Natural killer cell (primary cell): ENCODE data around the gene RAD51B. TPM values are rescaled to one million over a fixed set of nuclear protein-coding genes. Genes with fewer than 3 reads are reported as not detected.
A peak's percentile ranks its signal among the peaks of the same experiment; 100 is the strongest.

Experiments used
- ATAC-seq, 3 donors: fragments of 150-1000 bp in 2 of 3; fragments of 200-7000 bp in 1 of 3; cut with Tn5 transposase; 1 replicate in 1 of 3; 2 replicates in 2 of 3; pipeline ENCODE4 v1.10.0; 2021; ENCODE audit warnings: mild to moderate bottlenecking in 2 of 3, moderate library complexity in 2 of 3
- DNase-seq, 2 donors: peaks; one replicate each; pipeline versions ENCODE4 v3.0.0 to v3.0.0-alpha.2; 2013 to 2021; ENCODE audit warnings: mixed read lengths in 1 of 2
- H3K27ac ChIP-seq: one replicate; pipeline ENCODE4 v1.5.1; 2013; ENCODE audit warnings: mild to moderate bottlenecking, low read length
- H3K27me3 ChIP-seq: one replicate; pipeline ENCODE4 v1.6.1; 2013; ENCODE audit warnings: low read length; ENCODE audit not compliant: control insufficient read depth, insufficient read depth
- H3K36me3 ChIP-seq: one replicate; pipeline ENCODE4 v1.6.1; 2013; ENCODE audit warnings: low read length; ENCODE audit not compliant: control insufficient read depth, insufficient read depth
- H3K4me1 ChIP-seq: one replicate; pipeline ENCODE4 v1.6.1; 2013; ENCODE audit warnings: low read length; ENCODE audit not compliant: control insufficient read depth, insufficient read depth
- H3K4me3 ChIP-seq: one replicate; pipeline ENCODE4 v1.5.1; 2013; ENCODE audit warnings: low read length
- H3K9me3 ChIP-seq: one replicate; pipeline ENCODE4 v1.6.1; 2013; ENCODE audit warnings: low read length; ENCODE audit not compliant: control insufficient read depth, insufficient read depth
- H3K27ac Mint-ChIP-seq, 2 donors: one replicate each; pipeline ENCODE4 v1.8.0; 2022; ENCODE audit warnings: mild to moderate bottlenecking in 2 of 2, mixed read lengths in 2 of 2, moderate library complexity in 1 of 2
- H3K27me3 Mint-ChIP-seq, 2 donors: one replicate each; pipeline ENCODE4 v1.8.0; 2022; ENCODE audit warnings: low read depth in 2 of 2, mixed read lengths in 2 of 2
- H3K36me3 Mint-ChIP-seq: one replicate; pipeline ENCODE4 v1.8.0; 2022; ENCODE audit warnings: mixed read lengths
- H3K4me1 Mint-ChIP-seq, 2 donors: one replicate each; pipeline ENCODE4 v1.8.0; 2022; ENCODE audit warnings: mixed read lengths in 2 of 2
- H3K4me3 Mint-ChIP-seq: one replicate; pipeline ENCODE4 v1.8.0; 2022; ENCODE audit warnings: mild to moderate bottlenecking, moderate library complexity, mixed read lengths
- H3K9me3 Mint-ChIP-seq, 2 donors: one replicate each; pipeline ENCODE4 v1.8.0; 2022; ENCODE audit warnings: mixed read lengths in 2 of 2
- CTCF ChIP-seq: fragments of 200-600 bp; IDR thresholded peaks from one replicate; pipeline ENCODE4 v1.8.0; 2022; ENCODE audit warnings: antibody characterized with exemption
- WGBS: methylation state at CpG from one replicate; pipeline ENCODE4 v1.1.7; 2013; ENCODE audit warnings: missing lambda C conversion rate; ENCODE audit not compliant: insufficient coverage; 5-methylcytosine and 5-hydroxymethylcytosine counted together
- intact Hi-C: fragments of 100-400 bp; cut with micrococcal nuclease; formaldehyde crosslinking; loops from one replicate; pipeline ENCODE4 v1.14.2; 2022
- total RNA-seq, 4 donors: library from RNA; stranded (reverse); fragments of 120-200 nt in 1 of 4; gene quantifications; one replicate each; pipeline versions ENCODE4 v1.2.3 to v1.2.4, GENCODE V29; 2013 to 2022

The RAD51B gene
- total RNA-seq, 3 donors from 2014 or later (not counting 1 experiment from before 2014, with no cell fraction given) = 28.1 to 37.6 (median 28.6) TPM

GRCh38 chr14:67881225-67881624 lies 61.6 kb downstream of the RAD51B start:
- peak overlapping the region; percentile 32 for H3K4me3 Mint-ChIP-seq
- WGBS = 4% methylated on average over 2 of the region's 2 CpGs
- Histone ChIP-seq H3K27me3 (no peaks in the 10 kb centered on the region), H3K9me3 (no peaks in the 10 kb centered on the region), H3K4me1 (peaks cover 16% of the 10 kb centered on the region), H3K4me3 (no peak overlapping the region), H3K36me3 (no peaks in the 10 kb centered on the region), H3K27ac (peak overlapping the region; percentile 40)
- H3K36me3 Mint-ChIP-seq = no peaks in the 10 kb centered on the region
- intact Hi-C loops = loop anchor here (5.0 kb wide), 1 partner anchor 961 kb away; no protein-coding TSS in a partner anchor
- H3K4me1 Mint-ChIP-seq = peaks cover 40 to 43% of the 10 kb centered on the region in 2 donors
- DNase-seq (peak in 1 of 2 donors; percentile 38), ATAC-seq (peak; percentile 84 to 96 (median 89))
- H3K9me3 Mint-ChIP-seq = no peaks in the 10 kb centered on the region
- H3K27me3 Mint-ChIP-seq = peaks cover 0 to 2% of the 10 kb centered on the region in 2 donors
- H3K27ac Mint-ChIP-seq = peak overlapping the region; percentile 42 to 80
- no peak for TF ChIP-seq CTCF

GRCh38 chr14:67882986-67883555 lies 63.5 kb downstream of the RAD51B start:
- no peaks in the 10 kb centered on the region for H3K9me3 Mint-ChIP-seq
- ATAC-seq (peak in 1 of 3 donors; percentile 71), DNase-seq (no peak)
- Histone ChIP-seq H3K27ac (no peak overlapping the region), H3K27me3 (no peaks in the 10 kb centered on the region), H3K36me3 (no peaks in the 10 kb centered on the region), H3K9me3 (no peaks in the 10 kb centered on the region), H3K4me3 (no peak overlapping the region), H3K4me1 (peaks cover 16% of the 10 kb centered on the region)
- 88% methylated on average over 4 of the region's 4 CpGs for WGBS
- H3K27me3 Mint-ChIP-seq = peaks cover 0 to 2% of the 10 kb centered on the region in 2 donors
- intact Hi-C loops = loop anchor here (5.0 kb wide), 1 partner anchor 959 kb away; no protein-coding TSS in a partner anchor
- no peak for TF ChIP-seq CTCF
- H3K4me3 Mint-ChIP-seq = peak overlapping the region; percentile 32
- H3K27ac Mint-ChIP-seq = peak overlapping the region in 1 of 2 donors; percentile 35
- H3K36me3 Mint-ChIP-seq = no peaks in the 10 kb centered on the region
- peaks cover 40 to 43% of the 10 kb centered on the region in 2 donors for H3K4me1 Mint-ChIP-seq

- TF ChIP-seq CTCF = peak; percentile 56
- Mint-ChIP-seq H3K27me3 (peaks cover 0 to 2% of the 10 kb centered on the region in 2 donors), H3K27ac (peak overlapping the region in 1 of 2 donors; percentile 35), H3K9me3 (no peaks in the 10 kb centered on the region), H3K4me3 (peak overlapping the region; percentile 29), H3K36me3 (no peaks in the 10 kb centered on the region), H3K4me1 (peaks cover 40 to 43% of the 10 kb centered on the region in 2 donors)
- Histone ChIP-seq H3K27me3 (no peaks in the 10 kb centered on the region), H3K36me3 (no peaks in the 10 kb centered on the region), H3K27ac (no peak overlapping the region), H3K9me3 (no peaks in the 10 kb centered on the region), H3K4me3 (no peak overlapping the region), H3K4me1 (peaks cover 16% of the 10 kb centered on the region)
- DNase-seq (peak in 1 of 2 donors; percentile 22), ATAC-seq (no peak)
- WGBS = no CpG with 5 or more reads among the region's 1 CpG
- intact Hi-C loops = loop anchor here (5.0 kb wide), 1 partner anchor 959 kb away; no protein-coding TSS in a partner anchor
Measured at GRCh38 chr14:67883717-67884116, 64.1 kb downstream of the RAD51B start.
